NB4 (cell line): ENCODE results near the gene GARNL3.

Source experiments
- CTCF ChIP-seq: IDR thresholded peaks from one replicate; pipeline ENCODE4 v1.5.1; 2012; ENCODE audit warnings: low read depth, low read length
- POLR2A ChIP-seq: IDR thresholded peaks from 2 replicates; pipeline ENCODE4 v1.6.1; 2011; ENCODE audit warnings: mild to moderate bottlenecking; ENCODE audit not compliant: insufficient read length; ENCODE audit errors: extremely low read depth

- TF ChIP-seq CTCF: no peak
- no peak for TF ChIP-seq POLR2A
Measured at GRCh38 chr9:127273326-127273725, 8.8 kb downstream of the GARNL3 start.
